Activated CD8-positive, alpha-beta memory T cell treated with anti-CD3 and anti-CD28 coated beads for 1 hour (primary cell): Measurements from ENCODE around the gene RGP1.

ENCODE experiments used
- DNase-seq, 2 donors: peaks; one replicate each; pipeline ENCODE4 v3.0.0-alpha.2; 2020; ENCODE audit warnings: low read depth in 1 of 2; ENCODE audit errors: extremely low read depth in 1 of 2

Gene RGP1

GRCh38 chr9:35748858-35749514 is at the start of gene RGP1, which contains the start of gene GBA2:
Gene RGP1, plus strand, starts transcription at chr9:35749287. Its CDS starts 469 bp downstream, at chr9:35749756.
Gene GBA2, minus strand, starts transcription at chr9:35749228. Its CDS starts 524 bp downstream, at chr9:35748704.
- peak in 1 of 2 donors; percentile 45 for DNase-seq

GRCh38 chr9:35700031-35700430 is 49.1 kb upstream of the RGP1 start:
- no peak for DNase-seq

DNA sequence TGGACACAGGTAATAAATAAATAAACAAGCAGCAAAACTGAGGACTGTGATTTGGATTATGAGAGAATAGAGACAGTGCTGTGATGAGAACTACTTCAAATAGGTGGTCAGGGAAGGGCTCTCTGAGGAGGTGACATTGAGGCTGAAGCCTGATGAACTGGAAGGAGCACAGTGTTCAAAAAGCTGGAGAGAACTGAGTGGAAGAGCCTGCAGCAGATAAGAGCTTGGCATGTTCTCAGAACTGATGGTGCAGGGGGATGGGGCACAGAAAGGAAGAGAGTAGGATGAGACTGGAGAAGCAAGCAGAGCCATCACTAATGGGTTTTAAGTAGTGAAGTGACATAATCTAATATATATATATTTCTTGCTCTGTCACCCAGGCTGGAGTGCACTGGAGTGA is 48.1 kb upstream of the RGP1 start:
- no peak for DNase-seq

- no peak for DNase-seq
These were observed 46.4 kb upstream of the RGP1 start for GRCh38 chr9:35702696-35703095.

DNA sequence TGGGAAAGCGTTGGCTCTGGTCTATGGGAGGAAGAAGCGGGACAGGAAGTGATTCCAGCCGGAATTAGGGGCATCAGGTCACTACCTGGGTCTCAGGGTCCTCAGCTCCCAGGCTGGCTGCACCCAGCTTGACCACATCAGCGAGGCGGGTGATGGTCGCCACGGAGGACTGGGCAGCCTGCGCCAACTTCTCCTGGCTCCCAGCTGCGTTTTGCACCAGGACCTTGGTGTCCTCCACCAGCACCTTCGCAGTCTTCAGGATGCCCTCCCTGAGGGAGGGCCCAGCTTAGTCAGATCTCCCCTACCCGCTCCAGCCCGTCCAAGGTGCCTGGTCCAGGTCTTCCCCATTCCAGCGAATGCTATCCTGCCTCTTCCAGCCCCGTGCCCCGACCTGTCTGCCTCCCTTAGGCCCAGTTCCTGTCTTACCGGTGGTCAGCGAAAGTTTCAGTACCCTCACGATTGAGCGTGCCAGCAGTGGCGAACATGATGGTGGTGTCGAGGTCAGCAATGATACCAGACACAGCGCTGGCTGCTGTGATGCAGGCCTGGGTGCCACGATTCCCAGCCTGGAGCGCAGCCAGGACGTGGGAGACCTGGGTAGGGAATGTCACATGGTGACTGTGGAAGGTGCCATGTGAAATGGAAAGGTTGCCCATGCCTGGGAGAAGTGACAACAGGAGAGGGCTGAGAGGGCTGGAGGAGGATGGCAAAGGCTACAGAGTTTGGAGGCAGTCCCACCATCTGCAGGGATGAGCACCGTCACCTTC is 45.0 kb upstream of the RGP1 start:
- no peak for DNase-seq

GRCh38 chr9:35705372-35705771 is 43.7 kb upstream of the RGP1 start:
- no peak for DNase-seq

GRCh38 chr9:35705836-35706430 is 43.2 kb upstream of the RGP1 start:
- DNase-seq = no peak

DNA sequence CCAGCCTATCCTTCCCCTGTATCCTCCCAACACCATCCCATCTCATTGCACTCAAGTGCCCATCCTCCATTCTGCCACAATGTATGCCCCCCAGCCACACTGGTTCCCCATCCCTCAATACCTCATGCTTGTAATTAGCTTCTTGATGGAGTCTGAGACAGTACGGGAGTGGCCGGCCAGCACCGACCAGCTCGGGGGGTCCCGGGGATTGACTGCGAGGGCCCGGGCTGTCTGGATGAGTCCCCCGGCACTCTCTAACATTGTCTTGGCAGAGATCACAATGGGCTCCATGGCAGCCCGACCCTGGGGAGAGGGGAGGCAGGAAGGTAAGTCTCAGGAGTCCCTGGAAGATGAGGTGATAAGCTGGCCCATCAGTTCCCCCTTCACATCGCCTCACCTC is 42.1 kb upstream of the RGP1 start:
- no peak for DNase-seq

GRCh38 chr9:35708146-35708545 is 40.9 kb upstream of the RGP1 start:
- DNase-seq = no peak

- DNase-seq = no peak
These were observed 38.1 kb upstream of the RGP1 start for GRCh38 chr9:35710818-35711500.

DNA sequence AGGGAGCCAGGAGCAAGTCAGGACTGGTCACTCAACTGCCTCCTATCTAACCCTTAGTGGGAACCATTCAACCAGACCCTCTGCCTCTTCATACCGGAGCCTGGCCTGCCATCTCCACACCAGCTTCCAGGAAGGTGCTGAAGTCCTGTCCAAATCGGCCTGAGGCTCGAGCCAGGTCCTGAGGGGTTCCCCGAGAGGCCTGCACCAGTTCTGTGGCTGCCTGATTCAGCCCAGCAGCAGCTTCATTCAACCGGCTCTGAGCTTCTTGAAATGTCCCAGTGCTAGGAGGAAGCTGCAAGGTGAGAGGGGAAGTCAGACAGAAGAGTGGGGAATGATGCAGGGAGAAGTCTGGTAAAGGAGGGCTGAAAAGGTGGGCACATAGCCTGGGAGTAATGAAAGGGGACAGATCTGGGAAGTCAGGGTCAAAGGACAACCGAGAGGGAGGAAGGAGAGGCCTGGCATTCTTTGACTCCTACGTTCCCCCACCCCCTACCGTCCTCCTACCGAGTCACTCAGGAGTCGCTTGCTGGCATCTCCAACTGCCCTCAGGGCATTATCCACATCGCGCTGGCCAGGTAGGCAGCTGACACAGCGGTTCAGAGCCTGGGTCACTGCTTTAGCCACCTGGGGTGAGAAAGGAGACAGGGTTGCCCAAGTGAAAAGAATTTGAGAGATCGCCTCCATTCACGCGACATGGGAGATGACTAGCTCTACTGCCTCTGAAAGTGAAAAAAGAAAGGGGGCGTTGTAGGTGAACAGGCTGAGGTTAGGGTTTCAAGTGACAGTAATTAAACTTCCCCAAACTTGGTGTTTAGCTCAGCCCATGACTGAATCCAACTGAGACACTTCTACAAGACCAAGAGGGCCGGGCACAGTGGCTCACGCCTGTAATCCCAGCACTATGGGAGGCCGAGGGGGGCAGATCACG is 37.3 kb upstream of the RGP1 start:
- DNase-seq = no peak

DNA sequence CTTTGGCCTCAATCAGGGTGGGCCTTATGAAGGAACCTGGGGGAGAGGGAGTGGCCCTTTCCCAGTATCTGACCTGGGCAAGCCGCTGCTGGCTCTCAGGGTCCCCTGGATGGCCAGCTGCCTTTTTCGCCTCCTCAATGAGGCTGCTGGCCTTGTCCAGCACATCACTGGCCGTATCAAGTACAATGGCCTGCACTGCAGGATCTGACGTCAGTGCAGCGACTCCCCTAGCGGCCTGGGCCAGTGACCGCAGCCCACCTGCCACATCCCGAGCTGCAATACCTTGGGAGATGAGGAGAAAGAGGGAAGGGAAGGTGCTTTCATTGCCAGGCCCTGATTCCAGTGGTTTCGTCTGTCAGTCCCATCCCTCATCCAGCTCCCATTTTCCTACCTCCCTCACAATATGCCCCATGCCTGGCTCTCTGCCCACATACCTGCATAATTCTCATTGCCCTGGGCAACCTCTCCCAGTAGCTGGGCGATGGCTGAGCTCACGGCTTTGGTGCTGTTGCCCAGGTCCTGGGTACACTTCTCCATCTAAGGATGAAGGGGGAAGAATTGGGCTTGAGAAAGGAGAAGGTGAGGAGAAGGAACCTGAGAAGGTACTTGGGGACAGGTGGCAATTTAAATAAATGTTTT is 36.2 kb upstream of the RGP1 start:
- DNase-seq = no peak

DNA sequence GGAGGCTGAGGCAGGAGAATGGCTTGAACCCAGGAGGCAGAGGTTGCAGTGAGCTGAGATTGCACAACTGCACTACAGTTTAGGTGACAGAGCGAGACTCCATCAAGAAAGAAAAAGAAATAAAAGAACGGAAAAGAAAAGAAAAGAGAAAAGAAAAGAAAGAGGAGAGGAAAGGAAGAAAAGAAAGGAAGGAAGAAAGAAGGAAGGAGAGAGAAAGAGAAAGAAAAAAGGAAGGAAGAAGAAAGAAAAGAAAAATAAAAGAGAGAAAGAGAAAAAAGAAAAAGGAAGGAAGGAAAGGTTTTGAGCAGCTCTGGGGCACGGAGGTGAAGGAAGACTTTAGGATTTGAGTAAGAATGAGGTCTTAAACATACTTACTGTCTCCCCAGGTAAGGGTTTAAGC is 35.5 kb upstream of the RGP1 start:
- no peak for DNase-seq

- no peak for DNase-seq
These were observed 35.0 kb upstream of the RGP1 start for GRCh38 chr9:35714123-35714522.

GRCh38 chr9:35714579-35715252 is 34.4 kb upstream of the RGP1 start:
- no peak for DNase-seq

- no peak for DNase-seq
These were observed 32.9 kb upstream of the RGP1 start for GRCh38 chr9:35716230-35716629.

DNA sequence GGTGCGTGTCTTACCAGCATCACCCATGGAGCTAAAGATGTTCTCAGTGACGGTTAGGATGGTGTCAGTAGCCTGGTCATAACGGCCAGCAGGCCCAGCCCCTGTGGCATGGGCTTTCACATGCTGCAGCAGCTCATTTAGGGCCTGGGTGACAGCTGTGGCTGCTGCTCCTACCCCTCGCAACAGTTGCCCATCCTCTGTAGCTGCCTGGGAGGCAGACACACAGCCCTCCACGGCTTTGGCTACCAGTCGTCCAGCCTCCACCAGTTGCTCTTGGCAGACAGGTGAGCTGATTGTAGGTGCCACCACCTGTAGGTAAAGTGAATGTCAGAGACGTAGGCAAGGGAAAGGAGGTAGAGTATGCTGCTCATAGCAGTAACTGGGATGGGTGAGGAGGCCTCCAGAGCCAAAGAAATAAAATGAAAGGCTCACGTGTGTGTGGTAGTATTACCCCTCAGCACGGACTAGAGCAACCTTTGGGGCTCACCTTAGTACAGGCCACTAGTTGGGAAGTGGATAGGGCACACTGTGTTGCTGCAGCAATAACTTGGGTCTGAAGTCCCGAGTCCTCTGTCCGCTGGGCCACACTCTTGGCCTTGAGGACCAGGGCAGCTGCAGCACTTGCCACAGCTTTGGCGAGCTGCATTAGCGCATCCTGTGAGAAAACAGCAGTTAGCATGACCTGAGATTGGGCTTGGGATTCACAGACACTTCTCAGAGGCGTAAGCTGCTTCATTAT is 31.8 kb upstream of the RGP1 start:
- no peak for DNase-seq

GRCh38 chr9:35718721-35719511 is 30.2 kb upstream of the RGP1 start:
- no peak for DNase-seq
